GM12878 (cell line): ENCODE measurements around the gene MAFG. TPM values are rescaled to one million over a fixed set of nuclear protein-coding genes. Genes with fewer than 3 reads are reported as not detected.

Experiments used
- BMI1 ChIP-seq: fragments of 450-650 bp; IDR thresholded peaks from 2 replicates; pipeline ENCODE4 v1.6.1; 2016; ENCODE audit warnings: mild to moderate bottlenecking, moderate library complexity, borderline replicate concordance
- CBX3 ChIP-seq: fragments of 200-600 bp; sonication (generic); IDR thresholded peaks from 2 replicates; pipeline ENCODE4 v1.6.1; 2016; ENCODE audit warnings: low read depth, borderline replicate concordance
- CREB1 ChIP-seq: IDR thresholded peaks from 2 replicates; pipeline ENCODE4 v1.6.1; 2012; ENCODE audit warnings: low read depth, mild to moderate bottlenecking, inconsistent platforms
- FOS ChIP-seq: IDR thresholded peaks from 3 replicates; pipeline ENCODE4 v1.6.1; 2011; ENCODE audit warnings: borderline replicate concordance; ENCODE audit not compliant: insufficient read length; ENCODE audit errors: extremely low read depth
- HDGF ChIP-seq: fragments of 450-650 bp; IDR thresholded peaks from 2 replicates; pipeline ENCODE4 v1.6.1; 2016; ENCODE audit warnings: antibody characterized with exemption
- IKZF1 ChIP-seq: fragments of 450-650 bp; conservative IDR thresholded peaks from 2 replicates; pipeline ENCODE4 v1.6.1; 2017; ENCODE audit warnings: antibody characterized with exemption, mild to moderate bottlenecking
- IKZF2 ChIP-seq, 2 experiments: fragments of 450-650 bp; IDR thresholded peaks; 2 replicates each; pipeline ENCODE4 v1.6.1; 2017; ENCODE audit warnings: mild to moderate bottlenecking in 2 of 2, moderate library complexity in 2 of 2
- KAT2A ChIP-seq: conservative IDR thresholded peaks from 2 replicates; pipeline ENCODE4 v1.6.1; 2011; ENCODE audit warnings: low read depth, low read length; ENCODE audit not compliant: control insufficient read depth
- KLF5 ChIP-seq: fragments of 450-650 bp; IDR thresholded peaks from 2 replicates; pipeline ENCODE4 v1.6.1; 2014; ENCODE audit warnings: mild to moderate bottlenecking; ENCODE audit not compliant: partially characterized antibody
- LARP7 ChIP-seq: fragments of 450-650 bp; IDR thresholded peaks from 2 replicates; pipeline ENCODE4 v1.6.1; 2017; ENCODE audit warnings: mild to moderate bottlenecking
- NBN ChIP-seq: fragments of 450-650 bp; IDR thresholded peaks from 2 replicates; pipeline ENCODE4 v1.6.1; 2016
- NFIC ChIP-seq: IDR thresholded peaks from 2 replicates; pipeline ENCODE4 v1.6.1; 2012; ENCODE audit warnings: low read depth, mild to moderate bottlenecking, inconsistent platforms, low read length, moderate library complexity
- NFYB ChIP-seq: IDR thresholded peaks from 2 replicates; pipeline ENCODE4 v1.6.1; 2011; ENCODE audit warnings: low read depth, mild to moderate bottlenecking, low read length, improper control_type of control experiment, moderate library complexity; ENCODE audit not compliant: insufficient read depth
- PAX8 ChIP-seq: fragments of 450-650 bp; IDR thresholded peaks from 2 replicates; pipeline ENCODE4 v1.6.1; 2017; ENCODE audit warnings: mild to moderate bottlenecking, moderate library complexity
- RCOR1 ChIP-seq: conservative IDR thresholded peaks from 2 replicates; pipeline ENCODE4 v1.6.1; 2012; ENCODE audit warnings: low read depth, low read length, improper control_type of control experiment
- RUNX3 ChIP-seq: IDR thresholded peaks from 2 replicates; pipeline ENCODE4 v1.6.1; 2012; ENCODE audit warnings: low read length, inconsistent platforms
- SIN3A ChIP-seq: IDR thresholded peaks from 2 replicates; pipeline ENCODE4 v1.6.1; 2012; ENCODE audit warnings: low read depth, low read length, improper control_type of control experiment
- SMARCA5 ChIP-seq: fragments of 450-650 bp; IDR thresholded peaks from 2 replicates; pipeline ENCODE4 v1.6.1; 2017; ENCODE audit warnings: mild to moderate bottlenecking
- TBL1XR1 ChIP-seq: IDR thresholded peaks from 2 replicates; pipeline ENCODE4 v1.6.1; 2012; ENCODE audit warnings: low read depth, low read length, improper control_type of control experiment
- TCF7 ChIP-seq: IDR thresholded peaks from 2 replicates; pipeline ENCODE4 v1.6.1; 2014; ENCODE audit warnings: antibody characterized with exemption, borderline replicate concordance
- ZNF24 ChIP-seq: fragments of 450-650 bp; IDR thresholded peaks from 2 replicates; pipeline ENCODE4 v1.6.1; 2017; ENCODE audit warnings: antibody characterized with exemption, mild to moderate bottlenecking
- ZSCAN29 ChIP-seq: fragments of 450-650 bp; IDR thresholded peaks from 2 replicates; pipeline ENCODE4 v1.6.1; 2017; ENCODE audit warnings: mild to moderate bottlenecking, moderate library complexity
- ZZZ3 ChIP-seq: IDR thresholded peaks from 2 replicates; pipeline ENCODE4 v1.6.1; 2011; ENCODE audit warnings: low read depth; ENCODE audit not compliant: control insufficient read depth, insufficient read length
- polyA plus RNA-seq, 11 experiments: library from polyadenylated mRNA; depleted of rRNA in 4 of 11; unstranded in 6 of 11; stranded (reverse) in 5 of 11; fragments of >200 nt; fragmentation: Nextera tagmentation in 4 of 11; fragmentation: Illumina TruSeq in 1 of 11; extraction: Ambion mirVana in 4 of 11; extraction: Trizol in 1 of 11; gene quantifications; 1 replicate in 1 of 11; 2 replicates in 10 of 11; pipeline versions ENCODE4 v1.2.1 to v1.2.3, GENCODE V29; 2011 to 2016; ENCODE audit warnings: inconsistent platforms in 2 of 11, missing spikeins in 2 of 11, low read depth in 1 of 11
- total RNA-seq, 4 experiments: library from RNA; depleted of rRNA in 3 of 4; stranded (reverse); fragments of >200 nt in 3 of 4; fragmentation: Illumina TruSeq in 1 of 4; extraction: Trizol in 1 of 4; gene quantifications; 2 replicates each; pipeline versions ENCODE4 v1.2.1 to v1.2.3, GENCODE V29; 2013 to 2021
- TF ChIP-seq, protein P1 (sequence below): IDR thresholded peaks from 2 replicates; pipeline ENCODE4 v1.6.1; 2011; ENCODE audit warnings: borderline replicate concordance, low read depth, mild to moderate bottlenecking, moderate library complexity, mixed read lengths, low read length; ENCODE audit not compliant: insufficient read depth; ENCODE audit errors: extremely low read length
- TF ChIP-seq, protein P2 (sequence below): fragments of 450-650 bp; formaldehyde crosslinking; IDR thresholded peaks from 2 replicates; pipeline ENCODE4 v1.4.0; 2020; ENCODE audit warnings: mild to moderate bottlenecking, moderate library complexity
- TF ChIP-seq, protein P3 (sequence below): fragments of 450-650 bp; IDR thresholded peaks from 2 replicates; pipeline ENCODE4 v1.6.1; 2017; ENCODE audit warnings: borderline replicate concordance
- TF ChIP-seq, protein P4 (sequence below): IDR thresholded peaks from 2 replicates; pipeline ENCODE4 v1.6.1; 2011; ENCODE audit warnings: low read depth, low read length, improper control_type of control experiment, borderline replicate concordance

The MAFG gene
- total and polyA plus RNA-seq, 10 of the 15 experiments (the other 5 are each of a cell fraction or from before 2014, with no cell fraction given), result 0.48 to 20.1 (median 7.6) TPM

DNA sequence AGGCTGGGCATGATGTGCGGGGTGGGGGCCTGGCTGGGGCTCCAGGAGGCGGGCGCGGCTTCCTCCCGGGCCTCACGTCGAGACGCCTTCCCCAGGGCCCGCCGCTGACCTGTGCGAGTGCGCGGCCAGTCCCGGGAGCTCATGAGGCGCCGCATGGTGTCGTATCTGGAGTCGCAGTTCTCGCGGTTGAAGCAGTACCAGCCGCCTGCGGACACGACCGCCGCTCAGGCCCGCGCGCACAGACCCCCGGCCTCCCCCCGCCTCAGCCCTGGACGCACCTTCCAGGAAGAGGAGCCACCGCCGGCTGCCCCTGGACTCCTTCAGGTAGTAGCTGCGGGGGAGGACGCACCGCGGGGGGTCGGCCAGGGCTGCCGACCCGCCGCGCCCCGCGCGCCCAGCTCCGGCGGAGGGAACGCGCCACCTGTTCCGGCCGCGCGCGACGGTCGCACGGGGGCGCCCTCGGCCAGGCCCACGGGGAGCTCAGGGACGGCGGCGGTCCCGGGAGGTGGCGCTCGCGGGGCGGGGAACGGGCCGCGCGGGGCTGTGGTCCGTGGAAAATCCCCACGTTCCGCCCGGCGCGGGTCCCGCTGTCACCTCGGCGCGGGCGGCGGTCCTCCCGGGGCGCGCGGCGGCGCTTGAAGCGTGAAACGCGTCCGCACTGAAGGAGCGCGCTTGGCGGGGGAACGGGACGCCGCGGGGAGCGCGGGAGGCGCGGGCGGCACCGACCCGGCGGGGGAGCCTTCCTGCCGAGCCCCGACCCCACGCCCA, 32.0 kb upstream of the MAFG start (continued):
- TF ChIP-seq HDGF (no peak), ZSCAN29 (peak; percentile 79), TBL1XR1 (no peak), CREB1 (no peak), CBX3 (no peak), BMI1 (no peak), FOS (no peak), RCOR1 (0 out of 2 replicates have a peak, but pooled peaks have one; percentile 67), KAT2A (no peak), IKZF1 (peak; percentile 89), IKZF2 (IDR thresholded peaks at IDR 0.05) (no peak), PAX8 (no peak), SIN3A (no peak), RUNX3 (peak; percentile 15; the same call in 1 of the 2 replicates), NFIC (no peak), NFYB (no peak), SMARCA5 (peak; percentile 98), LARP7 (peak; percentile 93; the same call in 1 of the 2 replicates), KLF5 (no peak), TCF7 (no peak), NBN (no peak), ZNF24 (peak; percentile 63), ZZZ3 (no peak)
- TF ChIP-seq, protein P1, sequence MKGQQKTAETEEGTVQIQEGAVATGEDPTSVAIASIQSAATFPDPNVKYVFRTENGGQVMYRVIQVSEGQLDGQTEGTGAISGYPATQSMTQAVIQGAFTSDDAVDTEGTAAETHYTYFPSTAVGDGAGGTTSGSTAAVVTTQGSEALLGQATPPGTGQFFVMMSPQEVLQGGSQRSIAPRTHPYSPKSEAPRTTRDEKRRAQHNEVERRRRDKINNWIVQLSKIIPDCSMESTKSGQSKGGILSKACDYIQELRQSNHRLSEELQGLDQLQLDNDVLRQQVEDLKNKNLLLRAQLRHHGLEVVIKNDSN, result no peak
- TF ChIP-seq, protein P2, sequence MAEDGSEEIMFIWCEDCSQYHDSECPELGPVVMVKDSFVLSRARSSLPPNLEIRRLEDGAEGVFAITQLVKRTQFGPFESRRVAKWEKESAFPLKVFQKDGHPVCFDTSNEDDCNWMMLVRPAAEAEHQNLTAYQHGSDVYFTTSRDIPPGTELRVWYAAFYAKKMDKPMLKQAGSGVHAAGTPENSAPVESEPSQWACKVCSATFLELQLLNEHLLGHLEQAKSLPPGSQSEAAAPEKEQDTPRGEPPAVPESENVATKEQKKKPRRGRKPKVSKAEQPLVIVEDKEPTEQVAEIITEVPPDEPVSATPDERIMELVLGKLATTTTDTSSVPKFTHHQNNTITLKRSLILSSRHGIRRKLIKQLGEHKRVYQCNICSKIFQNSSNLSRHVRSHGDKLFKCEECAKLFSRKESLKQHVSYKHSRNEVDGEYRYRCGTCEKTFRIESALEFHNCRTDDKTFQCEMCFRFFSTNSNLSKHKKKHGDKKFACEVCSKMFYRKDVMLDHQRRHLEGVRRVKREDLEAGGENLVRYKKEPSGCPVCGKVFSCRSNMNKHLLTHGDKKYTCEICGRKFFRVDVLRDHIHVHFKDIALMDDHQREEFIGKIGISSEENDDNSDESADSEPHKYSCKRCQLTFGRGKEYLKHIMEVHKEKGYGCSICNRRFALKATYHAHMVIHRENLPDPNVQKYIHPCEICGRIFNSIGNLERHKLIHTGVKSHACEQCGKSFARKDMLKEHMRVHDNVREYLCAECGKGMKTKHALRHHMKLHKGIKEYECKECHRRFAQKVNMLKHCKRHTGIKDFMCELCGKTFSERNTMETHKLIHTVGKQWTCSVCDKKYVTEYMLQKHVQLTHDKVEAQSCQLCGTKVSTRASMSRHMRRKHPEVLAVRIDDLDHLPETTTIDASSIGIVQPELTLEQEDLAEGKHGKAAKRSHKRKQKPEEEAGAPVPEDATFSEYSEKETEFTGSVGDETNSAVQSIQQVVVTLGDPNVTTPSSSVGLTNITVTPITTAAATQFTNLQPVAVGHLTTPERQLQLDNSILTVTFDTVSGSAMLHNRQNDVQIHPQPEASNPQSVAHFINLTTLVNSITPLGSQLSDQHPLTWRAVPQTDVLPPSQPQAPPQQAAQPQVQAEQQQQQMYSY (CRISPR knock-in tag), result no peak
- TF ChIP-seq, protein P3, sequence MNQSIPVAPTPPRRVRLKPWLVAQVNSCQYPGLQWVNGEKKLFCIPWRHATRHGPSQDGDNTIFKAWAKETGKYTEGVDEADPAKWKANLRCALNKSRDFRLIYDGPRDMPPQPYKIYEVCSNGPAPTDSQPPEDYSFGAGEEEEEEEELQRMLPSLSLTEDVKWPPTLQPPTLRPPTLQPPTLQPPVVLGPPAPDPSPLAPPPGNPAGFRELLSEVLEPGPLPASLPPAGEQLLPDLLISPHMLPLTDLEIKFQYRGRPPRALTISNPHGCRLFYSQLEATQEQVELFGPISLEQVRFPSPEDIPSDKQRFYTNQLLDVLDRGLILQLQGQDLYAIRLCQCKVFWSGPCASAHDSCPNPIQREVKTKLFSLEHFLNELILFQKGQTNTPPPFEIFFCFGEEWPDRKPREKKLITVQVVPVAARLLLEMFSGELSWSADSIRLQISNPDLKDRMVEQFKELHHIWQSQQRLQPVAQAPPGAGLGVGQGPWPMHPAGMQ, result no peak
- TF ChIP-seq, protein P4, sequence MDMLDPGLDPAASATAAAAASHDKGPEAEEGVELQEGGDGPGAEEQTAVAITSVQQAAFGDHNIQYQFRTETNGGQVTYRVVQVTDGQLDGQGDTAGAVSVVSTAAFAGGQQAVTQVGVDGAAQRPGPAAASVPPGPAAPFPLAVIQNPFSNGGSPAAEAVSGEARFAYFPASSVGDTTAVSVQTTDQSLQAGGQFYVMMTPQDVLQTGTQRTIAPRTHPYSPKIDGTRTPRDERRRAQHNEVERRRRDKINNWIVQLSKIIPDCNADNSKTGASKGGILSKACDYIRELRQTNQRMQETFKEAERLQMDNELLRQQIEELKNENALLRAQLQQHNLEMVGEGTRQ, result no peak
